Astrocyte (in vitro differentiated cells and primary cell): ENCODE measurements around the gene MIPOL1. TPM values are rescaled to one million over a fixed set of nuclear protein-coding genes. Genes with fewer than 3 reads are reported as not detected.

Experiments
- DNase-seq: peaks from one replicate; pipeline ENCODE4 v3.0.0-alpha.2; 2010; ENCODE audit warnings: low read depth
- FAIRE-seq: peaks from 2 replicates; lab custom pipeline; 2011; peaks lifted over from hg19 to GRCh38; lab: Jason Lieb, UNC
- H2AFZ ChIP-seq: 2 replicates; pipeline ENCODE4 v1.6.0; 2012; ENCODE audit warnings: low read depth, low read length, inconsistent platforms
- H3K27ac ChIP-seq: 2 replicates; pipeline ENCODE4 v1.5.1; 2011; ENCODE audit warnings: low read depth, low read length, inconsistent platforms
- H3K27me3 ChIP-seq: 2 replicates; pipeline ENCODE4 v1.6.0; 2011; ENCODE audit warnings: low read length, inconsistent platforms; ENCODE audit not compliant: insufficient read depth
- H3K36me3 ChIP-seq: 2 replicates; pipeline ENCODE4 v1.5.1; 2011; ENCODE audit warnings: low read length, inconsistent platforms; ENCODE audit not compliant: insufficient read depth
- H3K4me1 ChIP-seq: 2 replicates; pipeline ENCODE4 v1.5.1; 2011; ENCODE audit warnings: low read length, inconsistent platforms; ENCODE audit not compliant: insufficient read depth
- H3K4me2 ChIP-seq: 2 replicates; pipeline ENCODE4 v1.6.0; 2012; ENCODE audit warnings: low read length, inconsistent platforms
- H3K4me3 ChIP-seq: 2 replicates; pipeline ENCODE4 v1.5.1; 2011; ENCODE audit warnings: low read depth, mild to moderate bottlenecking, low read length, inconsistent platforms; ENCODE audit not compliant: insufficient read depth
- H3K79me2 ChIP-seq: 2 replicates; pipeline ENCODE4 v1.6.0; 2012; ENCODE audit warnings: mild to moderate bottlenecking, low read length, inconsistent platforms; ENCODE audit not compliant: insufficient read depth
- H3K9ac ChIP-seq: 2 replicates; pipeline ENCODE4 v1.6.0; 2012; ENCODE audit warnings: mild to moderate bottlenecking, low read length, inconsistent platforms
- H3K9me3 ChIP-seq: 2 replicates; pipeline ENCODE4 v1.5.1; 2012; ENCODE audit warnings: low read depth, mild to moderate bottlenecking, low read length, inconsistent platforms; ENCODE audit not compliant: insufficient read depth
- H4K20me1 ChIP-seq: 2 replicates; pipeline ENCODE4 v1.6.0; 2012; ENCODE audit warnings: low read length, inconsistent platforms; ENCODE audit not compliant: insufficient read depth
- H3K27ac Mint-ChIP-seq: one replicate; pipeline ENCODE4 v1.8.0; 2021; ENCODE audit warnings: mild to moderate bottlenecking, mixed read lengths; ENCODE audit not compliant: unreplicated experiment
- H3K27me3 Mint-ChIP-seq: one replicate; pipeline ENCODE4 v1.8.0; 2021; ENCODE audit warnings: low read depth, mixed read lengths; ENCODE audit not compliant: unreplicated experiment
- H3K36me3 Mint-ChIP-seq: one replicate; pipeline ENCODE4 v1.8.0; 2021; ENCODE audit warnings: low read depth, mixed read lengths; ENCODE audit not compliant: unreplicated experiment
- H3K4me1 Mint-ChIP-seq: one replicate; pipeline ENCODE4 v1.8.0; 2021; ENCODE audit warnings: low read depth, mixed read lengths; ENCODE audit not compliant: unreplicated experiment
- H3K4me3 Mint-ChIP-seq: one replicate; pipeline ENCODE4 v1.8.0; 2021; ENCODE audit warnings: mild to moderate bottlenecking, moderate library complexity, mixed read lengths; ENCODE audit not compliant: unreplicated experiment
- H3K9me3 Mint-ChIP-seq: one replicate; pipeline ENCODE4 v1.8.0; 2021; ENCODE audit warnings: mild to moderate bottlenecking, mixed read lengths; ENCODE audit not compliant: unreplicated experiment
- CTCF ChIP-seq: IDR thresholded peaks from 2 replicates; pipeline ENCODE4 v1.5.1; 2011; ENCODE audit warnings: low read depth, mild to moderate bottlenecking, inconsistent platforms, low read length, moderate library complexity; ENCODE audit not compliant: insufficient read depth
- EZH2 ChIP-seq: IDR thresholded peaks from 2 replicates; pipeline ENCODE4 v1.6.1; 2012; ENCODE audit warnings: mild to moderate bottlenecking, low read length, inconsistent platforms; ENCODE audit not compliant: insufficient read depth
- total RNA-seq: library from RNA; stranded (reverse); gene quantifications from 2 replicates; pipeline ENCODE4 v1.2.1, GENCODE V29; 2021

Gene MIPOL1
- total RNA-seq, 1 donor from 2014 or later = 15.7 TPM

GRCh38 chr14:37483672-37484071 is 285.9 kb downstream of the MIPOL1 start:
- DNase-seq (no peak), FAIRE-seq (no peak)
- no peak overlapping the region for H2AFZ ChIP-seq
- no peak overlapping the region for H3K27ac ChIP-seq
- no peaks in the 10 kb centered on the region for H3K36me3 ChIP-seq
- H3K4me1 ChIP-seq = no peaks in the 10 kb centered on the region
- H3K9ac ChIP-seq = no peak overlapping the region
- H3K79me2 ChIP-seq = no peaks in the 10 kb centered on the region
- Mint-ChIP-seq H3K27ac (no peak overlapping the region), H3K9me3 (peaks cover 5% of the 10 kb centered on the region), H3K4me3 (no peak overlapping the region), H3K27me3 (no peaks in the 10 kb centered on the region), H3K36me3 (no peaks in the 10 kb centered on the region), H3K4me1 (no peaks in the 10 kb centered on the region)
- no peak overlapping the region for H3K4me2 ChIP-seq
- no peaks in the 10 kb centered on the region for H3K27me3 ChIP-seq
- TF ChIP-seq CTCF (no peak), EZH2 (no peak)
- H3K4me3 ChIP-seq = no peak overlapping the region
- H3K9me3 ChIP-seq = no peaks in the 10 kb centered on the region
- no peaks in the 10 kb centered on the region for H4K20me1 ChIP-seq

- H3K4me3 ChIP-seq = no peak overlapping the region
- H3K36me3 ChIP-seq = no peaks in the 10 kb centered on the region
- Mint-ChIP-seq H3K4me3 (no peak overlapping the region), H3K36me3 (peaks cover 3% of the 10 kb centered on the region), H3K27me3 (no peaks in the 10 kb centered on the region), H3K9me3 (peaks cover 3% of the 10 kb centered on the region), H3K27ac (no peak overlapping the region), H3K4me1 (no peaks in the 10 kb centered on the region)
- no peak overlapping the region for H3K4me2 ChIP-seq
- H3K9ac ChIP-seq = no peak overlapping the region
- no peaks in the 10 kb centered on the region for H3K4me1 ChIP-seq
- no peak overlapping the region for H2AFZ ChIP-seq
- H4K20me1 ChIP-seq = no peaks in the 10 kb centered on the region
- FAIRE-seq (no peak), DNase-seq (no peak)
- H3K9me3 ChIP-seq = no peaks in the 10 kb centered on the region
- H3K27ac ChIP-seq = no peak overlapping the region
- TF ChIP-seq CTCF = no peak
- no peak for TF ChIP-seq EZH2
- H3K79me2 ChIP-seq = no peaks in the 10 kb centered on the region
- H3K27me3 ChIP-seq = no peaks in the 10 kb centered on the region
Measured at GRCh38 chr14:37490607-37491006, 292.9 kb downstream of the MIPOL1 start.

GRCh38 chr14:37491076-37491475 is 293.3 kb downstream of the MIPOL1 start:
- TF ChIP-seq CTCF (no peak), EZH2 (no peak)
- no peaks in the 10 kb centered on the region for H3K36me3 ChIP-seq
- peaks cover 3% of the 10 kb centered on the region for H3K36me3 Mint-ChIP-seq
- FAIRE-seq (no peak), DNase-seq (no peak)
- no peak overlapping the region for H3K4me3 ChIP-seq
- H3K79me2 ChIP-seq = no peaks in the 10 kb centered on the region
- no peaks in the 10 kb centered on the region for H3K4me1 ChIP-seq
- H3K9me3 Mint-ChIP-seq = peaks cover 3% of the 10 kb centered on the region
- no peak overlapping the region for H2AFZ ChIP-seq
- H4K20me1 ChIP-seq = no peaks in the 10 kb centered on the region
- H3K27me3 Mint-ChIP-seq = no peaks in the 10 kb centered on the region
- no peaks in the 10 kb centered on the region for H3K4me1 Mint-ChIP-seq
- no peaks in the 10 kb centered on the region for H3K27me3 ChIP-seq
- H3K9ac ChIP-seq = no peak overlapping the region
- no peak overlapping the region for H3K27ac ChIP-seq
- H3K9me3 ChIP-seq = no peaks in the 10 kb centered on the region
- H3K4me3 Mint-ChIP-seq = no peak overlapping the region
- H3K27ac Mint-ChIP-seq = no peak overlapping the region
- no peak overlapping the region for H3K4me2 ChIP-seq
